ENCODE measurements around the gene ITGA4.

DNA sequence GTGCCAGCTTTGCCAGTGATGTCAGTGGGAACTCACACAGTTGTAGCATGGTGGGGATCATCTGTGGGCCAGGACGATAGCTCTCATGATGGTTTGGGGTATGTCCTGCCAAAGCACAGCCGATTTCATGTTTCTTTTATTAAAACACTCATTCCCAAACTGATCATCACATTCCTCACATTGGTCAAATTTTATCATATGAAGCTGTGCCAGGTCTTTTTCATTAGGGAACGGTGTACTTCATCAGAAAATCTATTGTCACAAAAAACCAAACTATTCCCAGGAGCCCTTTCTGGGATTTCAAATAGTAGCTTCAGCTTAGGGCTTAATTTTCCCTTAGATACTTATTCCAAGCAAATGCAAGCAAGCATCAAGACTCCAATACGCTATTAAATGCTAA is 42.0 kb downstream of the ITGA4 start:
- TF ChIP-seq, protein P1, sequence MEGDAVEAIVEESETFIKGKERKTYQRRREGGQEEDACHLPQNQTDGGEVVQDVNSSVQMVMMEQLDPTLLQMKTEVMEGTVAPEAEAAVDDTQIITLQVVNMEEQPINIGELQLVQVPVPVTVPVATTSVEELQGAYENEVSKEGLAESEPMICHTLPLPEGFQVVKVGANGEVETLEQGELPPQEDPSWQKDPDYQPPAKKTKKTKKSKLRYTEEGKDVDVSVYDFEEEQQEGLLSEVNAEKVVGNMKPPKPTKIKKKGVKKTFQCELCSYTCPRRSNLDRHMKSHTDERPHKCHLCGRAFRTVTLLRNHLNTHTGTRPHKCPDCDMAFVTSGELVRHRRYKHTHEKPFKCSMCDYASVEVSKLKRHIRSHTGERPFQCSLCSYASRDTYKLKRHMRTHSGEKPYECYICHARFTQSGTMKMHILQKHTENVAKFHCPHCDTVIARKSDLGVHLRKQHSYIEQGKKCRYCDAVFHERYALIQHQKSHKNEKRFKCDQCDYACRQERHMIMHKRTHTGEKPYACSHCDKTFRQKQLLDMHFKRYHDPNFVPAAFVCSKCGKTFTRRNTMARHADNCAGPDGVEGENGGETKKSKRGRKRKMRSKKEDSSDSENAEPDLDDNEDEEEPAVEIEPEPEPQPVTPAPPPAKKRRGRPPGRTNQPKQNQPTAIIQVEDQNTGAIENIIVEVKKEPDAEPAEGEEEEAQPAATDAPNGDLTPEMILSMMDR (IDR thresholded peaks at IDR 0.05), result no peak
- TF ChIP-seq POLR2A (IDR thresholded peaks at IDR 0.05), result no peak

Data from Peyer's patch (tissue), 4 donors.